SH-SY5Y (cell line): ENCODE measurements around the gene ZNF441.

Experiments
- GATA2 ChIP-seq: IDR thresholded peaks from 2 replicates; pipeline ENCODE4 v1.6.1; 2011; ENCODE audit warnings: mild to moderate bottlenecking, low read depth, low read length
- GATA3 ChIP-seq: IDR thresholded peaks from 2 replicates; pipeline ENCODE4 v1.6.1; 2011; ENCODE audit warnings: low read depth, mild to moderate bottlenecking, low read length, moderate library complexity

DNA sequence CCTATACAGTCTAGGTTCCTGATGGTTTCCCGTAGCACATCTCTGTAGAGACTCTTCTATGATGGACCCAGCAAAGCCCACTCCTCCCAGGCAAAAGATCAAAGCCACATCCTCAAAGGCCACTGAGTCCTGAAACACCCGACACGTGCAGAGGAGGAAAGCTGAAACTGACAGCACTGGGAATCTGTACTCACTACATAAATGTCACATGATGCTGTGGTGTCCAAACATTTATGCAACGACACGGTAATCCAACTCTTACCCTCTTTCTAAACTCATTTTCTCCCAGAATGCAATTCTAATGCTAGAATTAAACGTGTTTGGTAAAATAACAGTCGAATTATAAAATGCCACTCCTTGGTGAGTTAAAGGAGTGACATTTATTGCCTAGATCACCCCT lies 7.0 kb upstream of the ZNF441 start:
- TF ChIP-seq GATA2 (no peak), GATA3 (no peak)
